Endodermal cell (in vitro differentiated cells): ENCODE results near the gene NKAPL. TPM values are rescaled to one million over a fixed set of nuclear protein-coding genes. Genes with fewer than 3 reads are reported as not detected.

ENCODE experiments used
- DNase-seq: peaks from one replicate; pipeline ENCODE4 v3.0.0-alpha.2; 2017
- H3K27ac ChIP-seq: 2 replicates; pipeline ENCODE4 v1.5.1; 2013; ENCODE audit warnings: mild to moderate bottlenecking, low read depth, low read length, moderate library complexity
- H3K27me3 ChIP-seq: 2 replicates; pipeline ENCODE4 v1.6.1; 2013; ENCODE audit warnings: mild to moderate bottlenecking, low read length, moderate library complexity; ENCODE audit not compliant: insufficient read depth, control insufficient read depth, poor library complexity, severe bottlenecking
- H3K36me3 ChIP-seq: 2 replicates; pipeline ENCODE4 v1.7.0; 2013; ENCODE audit warnings: mild to moderate bottlenecking, low read length, moderate library complexity; ENCODE audit not compliant: control insufficient read depth, insufficient read depth
- H3K4me1 ChIP-seq: one replicate; pipeline ENCODE4 v1.7.0; 2013; ENCODE audit warnings: low read length; ENCODE audit not compliant: control insufficient read depth, insufficient read depth
- H3K4me3 ChIP-seq: 2 replicates; pipeline ENCODE4 v1.5.1; 2013; ENCODE audit warnings: mild to moderate bottlenecking, low read length, moderate library complexity
- H3K9ac ChIP-seq: 2 replicates; pipeline ENCODE4 v1.6.1; 2013; ENCODE audit warnings: mild to moderate bottlenecking, low read length, moderate library complexity; ENCODE audit not compliant: poor library complexity, severe bottlenecking; ENCODE audit errors: extremely low read depth
- H3K9me3 ChIP-seq: 2 replicates; pipeline ENCODE4 v1.6.1; 2013; ENCODE audit warnings: mild to moderate bottlenecking, low read length, moderate library complexity; ENCODE audit not compliant: control insufficient read depth
- H3K27ac Mint-ChIP-seq: 2 replicates; pipeline ENCODE4 v1.8.0; 2020; ENCODE audit warnings: mixed read lengths
- H3K27me3 Mint-ChIP-seq: 2 replicates; pipeline ENCODE4 v1.8.0; 2021; ENCODE audit warnings: mild to moderate bottlenecking, mixed read lengths; ENCODE audit not compliant: insufficient read depth
- H3K36me3 Mint-ChIP-seq: 2 replicates; pipeline ENCODE4 v1.8.0; 2020; ENCODE audit warnings: low read depth, mixed read lengths
- H3K4me1 Mint-ChIP-seq: 2 replicates; pipeline ENCODE4 v1.8.0; 2020; ENCODE audit warnings: mixed read lengths
- H3K4me3 Mint-ChIP-seq: 2 replicates; pipeline ENCODE4 v1.8.0; 2020; ENCODE audit warnings: mild to moderate bottlenecking, moderate library complexity, mixed read lengths
- H3K9me3 Mint-ChIP-seq: 2 replicates; pipeline ENCODE4 v1.8.0; 2020; ENCODE audit warnings: mild to moderate bottlenecking, mixed read lengths
- CTCF ChIP-seq: fragments of 200-600 bp; sonication (generic); conservative IDR thresholded peaks from 2 replicates; pipeline ENCODE4 v1.5.0; 2021; ENCODE audit warnings: antibody characterized with exemption, mild to moderate bottlenecking
- WGBS, 2 experiments: methylation state at CpG; one replicate each; pipeline versions ENCODE4 v1.1.5 to v1.1.7; 2013; ENCODE audit warnings: missing lambda C conversion rate in 2 of 2, mixed read lengths in 1 of 2; ENCODE audit not compliant: insufficient coverage in 1 of 2, insufficient read length in 1 of 2; 5-methylcytosine and 5-hydroxymethylcytosine counted together
- total RNA-seq, 2 donors: library from RNA; stranded (reverse); fragmentation: NEBNext Ultra II Directional in 1 of 2; extraction: Animal tissue kit (Norgen Biotek cat#: 25700) in 1 of 2; gene quantifications; 2 replicates in 1 of 2; 3 replicates in 1 of 2; pipeline ENCODE4 v1.2.1, GENCODE V29; 2021

Gene NKAPL
- total RNA-seq, 2 donors from 2014 or later: 0.42 TPM; not detected in 1

GRCh38 chr6:28224131-28225055 lies 34.7 kb upstream of the NKAPL start:
- no peaks in the 10 kb centered on the region for H3K4me1 ChIP-seq
- H3K4me3 ChIP-seq: peak overlapping the region; percentile 96
- Mint-ChIP-seq H3K27ac (peak overlapping the region; percentile 91), H3K27me3 (peaks cover 49% of the 10 kb centered on the region), H3K4me3 (peak overlapping the region; percentile 94), H3K9me3 (peaks cover 2% of the 10 kb centered on the region), H3K36me3 (peaks cover 23% of the 10 kb centered on the region), H3K4me1 (peaks cover 3% of the 10 kb centered on the region)
- H3K27me3 ChIP-seq: peaks cover 46% of the 10 kb centered on the region
- H3K27ac ChIP-seq: no peak overlapping the region
- peaks cover 25% of the 10 kb centered on the region for H3K36me3 ChIP-seq
- no peaks in the 10 kb centered on the region for H3K9me3 ChIP-seq
- H3K9ac ChIP-seq: peak overlapping the region; percentile 65
- WGBS, 2 experiments: 52 to 68% methylated on average over 2 to 9 of the region's 9 CpGs
- no peak for TF ChIP-seq CTCF
- peak; percentile 49 for DNase-seq

GRCh38 chr6:28225056-28225834 lies 33.9 kb upstream of the NKAPL start, which contains the start of gene ZSCAN9:
TSS of gene ZSCAN9 (plus strand) at chr6:28225275. CDS start at chr6:28227085, 1,810 bp downstream.
- peaks cover 40% of the 10 kb centered on the region for H3K27me3 Mint-ChIP-seq
- DNase-seq: peak; percentile 93
- peak within 1 kb of the TSS; percentile 96 for H3K4me3 ChIP-seq
- 1 to 2% methylated on average over 7 to 43 of the region's 45 CpGs for WGBS, 2 experiments
- H3K27me3 ChIP-seq: peaks cover 37% of the 10 kb centered on the region
- H3K4me3 Mint-ChIP-seq: peak within 1 kb of the TSS; percentile 94
- peak within 1 kb of the TSS; percentile 89 for H3K27ac ChIP-seq
- H3K9ac ChIP-seq: peak within 1 kb of the TSS; percentile 65
- no peaks in the 10 kb centered on the region for H3K4me1 ChIP-seq
- peaks cover 5% of the 10 kb centered on the region for H3K9me3 Mint-ChIP-seq
- peak within 1 kb of the TSS; percentile 91 for H3K27ac Mint-ChIP-seq
- no peak for TF ChIP-seq CTCF
- H3K36me3 ChIP-seq: peaks cover 34% of the 10 kb centered on the region
- peaks cover 1% of the 10 kb centered on the region for H3K9me3 ChIP-seq
- peaks cover 30% of the 10 kb centered on the region for H3K36me3 Mint-ChIP-seq
- peaks cover 3% of the 10 kb centered on the region for H3K4me1 Mint-ChIP-seq

GRCh38 chr6:28226460-28226859 lies 32.6 kb upstream of the NKAPL start:
- peaks cover 3% of the 10 kb centered on the region for H3K4me1 Mint-ChIP-seq
- Histone ChIP-seq H3K36me3 (peaks cover 45% of the 10 kb centered on the region), H3K27me3 (peaks cover 25% of the 10 kb centered on the region), H3K4me3 (peak overlapping the region; percentile 96), H3K9ac (peak overlapping the region; percentile 65), H3K9me3 (peaks cover 8% of the 10 kb centered on the region), H3K27ac (no peak overlapping the region), H3K4me1 (no peaks in the 10 kb centered on the region)
- no peak overlapping the region for H3K27ac Mint-ChIP-seq
- peak overlapping the region; percentile 94 for H3K4me3 Mint-ChIP-seq
- TF ChIP-seq CTCF: no peak
- 93 to 100% methylated on average over 1 to 2 of the region's 2 CpGs for WGBS, 2 experiments
- H3K36me3 Mint-ChIP-seq: peaks cover 43% of the 10 kb centered on the region
- peaks cover 28% of the 10 kb centered on the region for H3K27me3 Mint-ChIP-seq
- DNase-seq: no peak
- H3K9me3 Mint-ChIP-seq: peaks cover 15% of the 10 kb centered on the region
